CD4-positive, alpha-beta T cell (primary cell): Measurements from ENCODE around the gene CRTAC1. TPM values are rescaled to one million over a fixed set of nuclear protein-coding genes. Genes with fewer than 3 reads are reported as not detected.

Experiments
- ATAC-seq: fragments of 200-7000 bp; cut with Tn5 transposase; one replicate; pipeline ENCODE4 v1.10.0; 2022; ENCODE audit warnings: mild to moderate bottlenecking; ENCODE audit not compliant: poor library complexity
- CTCF ChIA-PET: fragments of 350-600 bp; sonication (Branson Sonifier 250); formaldehyde crosslinking; loops from one replicate; lab custom pipeline; 2021; ENCODE audit warnings: antibody characterized with exemption, inconsistent platforms; lab: Charles Lee
- POLR2A ChIA-PET: fragments of 350-600 bp; sonication (Branson Sonifier 250); formaldehyde crosslinking; loops from one replicate; lab custom pipeline; 2021; ENCODE audit warnings: antibody characterized with exemption, inconsistent platforms; lab: Charles Lee
- DNase-seq, 14 experiments: peaks; one replicate each; pipeline ENCODE4 v3.0.0-alpha.2; 2013 to 2020; ENCODE audit warnings: mixed read lengths in 2 of 14
- H3K27ac ChIP-seq, 2 donors: one replicate each; pipeline versions ENCODE4 v1.5.1 to v1.7.0; 2013; ENCODE audit warnings: low read length in 2 of 2, low read depth in 1 of 2, mild to moderate bottlenecking in 1 of 2
- H3K27me3 ChIP-seq, 2 experiments: 1 replicate in 1 of 2; 2 replicates in 1 of 2; pipeline versions ENCODE4 v1.6.1 to v1.7.0; 2013; ENCODE audit warnings: low read length in 2 of 2, control low read depth in 1 of 2, mild to moderate bottlenecking in 1 of 2, moderate library complexity in 1 of 2; ENCODE audit not compliant: insufficient read depth in 2 of 2, control insufficient read depth in 1 of 2
- H3K36me3 ChIP-seq: one replicate; pipeline ENCODE4 v1.6.1; 2013; ENCODE audit warnings: low read length, control low read depth; ENCODE audit not compliant: insufficient read depth
- H3K4me1 ChIP-seq: one replicate; pipeline ENCODE4 v1.6.1; 2013; ENCODE audit warnings: low read length, control low read depth; ENCODE audit not compliant: insufficient read depth
- H3K4me3 ChIP-seq: one replicate; pipeline ENCODE4 v1.5.1; 2013; ENCODE audit warnings: mild to moderate bottlenecking, low read length, moderate library complexity
- H3K9me3 ChIP-seq, 2 experiments: 1 replicate in 1 of 2; 2 replicates in 1 of 2; pipeline versions ENCODE4 v1.6.1 to v1.7.0; 2013; ENCODE audit warnings: low read length in 2 of 2, mild to moderate bottlenecking in 2 of 2, control low read depth in 1 of 2, moderate library complexity in 1 of 2; ENCODE audit not compliant: control insufficient read depth in 1 of 2, insufficient read depth in 1 of 2
- H3K27ac Mint-ChIP-seq: one replicate; pipeline ENCODE4 v1.8.0; 2020; ENCODE audit warnings: mixed read lengths
- H3K27me3 Mint-ChIP-seq: one replicate; pipeline ENCODE4 v1.8.0; 2021; ENCODE audit warnings: mixed read lengths
- H3K36me3 Mint-ChIP-seq: one replicate; pipeline ENCODE4 v1.8.0; 2021; ENCODE audit warnings: low read depth, mixed read lengths
- H3K4me1 Mint-ChIP-seq: one replicate; pipeline ENCODE4 v1.8.0; 2021; ENCODE audit warnings: low read depth, mixed read lengths
- H3K4me3 Mint-ChIP-seq: one replicate; pipeline ENCODE4 v1.8.0; 2020; ENCODE audit warnings: mild to moderate bottlenecking, mixed read lengths
- H3K9me3 Mint-ChIP-seq: one replicate; pipeline ENCODE4 v1.8.0; 2020; ENCODE audit warnings: mixed read lengths
- CTCF ChIP-seq: fragments of 200-600 bp; IDR thresholded peaks from one replicate; pipeline ENCODE4 v1.8.0; 2022; ENCODE audit warnings: antibody characterized with exemption, mild to moderate bottlenecking
- intact Hi-C, 2 experiments: fragments of 100-400 bp; cut with DNase I in 1 of 2; cut with micrococcal nuclease in 1 of 2; formaldehyde crosslinking; loops; one replicate each; pipeline versions ENCODE4 v1.15.1 to v1.9.0; 2023 to 2025; cut with DNase I, micrococcal nuclease
- total RNA-seq, 174 experiments: library from RNA in 2 of 174; stranded (reverse) in 2 of 174; gene quantifications; one replicate each; pipeline ENCODE4 v1.2.3 and lab custom pipeline; 2021 to 2026

The CRTAC1 gene
- total RNA-seq, 2 experiments from 2014 or later: not detected

GRCh38 chr10:97923057-97923456 lies 107.4 kb downstream of the CRTAC1 start:
- Histone ChIP-seq H3K4me1 (no peaks in the 10 kb centered on the region), H3K27ac (no peak overlapping the region), H3K36me3 (no peaks in the 10 kb centered on the region), H3K4me3 (no peak overlapping the region), H3K9me3 (no peaks in the 10 kb centered on the region), H3K27me3 (peaks cover 6 to 13% of the 10 kb centered on the region in 2 experiments)
- DNase-seq (no peak), ATAC-seq (no peak)
- Mint-ChIP-seq H3K27ac (no peak overlapping the region), H3K4me1 (peaks cover 9% of the 10 kb centered on the region), H3K4me3 (no peak overlapping the region), H3K9me3 (no peaks in the 10 kb centered on the region), H3K27me3 (peaks cover 37% of the 10 kb centered on the region), H3K36me3 (no peaks in the 10 kb centered on the region)
- CTCF ChIA-PET: no interaction called here
- intact Hi-C loops: no loop called here
- no peak for TF ChIP-seq CTCF
- POLR2A ChIA-PET: no interaction called here

GRCh38 chr10:97922022-97922758 lies 108.2 kb downstream of the CRTAC1 start:
- H3K36me3 Mint-ChIP-seq: no peaks in the 10 kb centered on the region
- H3K4me1 Mint-ChIP-seq: peaks cover 9% of the 10 kb centered on the region
- H3K4me3 Mint-ChIP-seq: no peak overlapping the region
- no peak for TF ChIP-seq CTCF
- intact Hi-C loops: no loop called here
- Histone ChIP-seq H3K4me3 (no peak overlapping the region), H3K27me3 (peaks cover 6 to 7% of the 10 kb centered on the region in 2 experiments), H3K4me1 (no peaks in the 10 kb centered on the region), H3K36me3 (no peaks in the 10 kb centered on the region), H3K9me3 (no peaks in the 10 kb centered on the region), H3K27ac (no peak overlapping the region)
- H3K27me3 Mint-ChIP-seq: peaks cover 38% of the 10 kb centered on the region
- ATAC-seq (no peak), DNase-seq (no peak)
- ChIA-PET POLR2A (no interaction called here), CTCF (no interaction called here)
- H3K9me3 Mint-ChIP-seq: no peaks in the 10 kb centered on the region
- no peak overlapping the region for H3K27ac Mint-ChIP-seq

GRCh38 chr10:97921581-97922021 lies 108.8 kb downstream of the CRTAC1 start:
- H3K27me3 ChIP-seq: peaks cover 5 to 6% of the 10 kb centered on the region in 2 experiments
- intact Hi-C loops: no loop called here
- no peaks in the 10 kb centered on the region for H3K9me3 ChIP-seq
- Mint-ChIP-seq H3K36me3 (no peaks in the 10 kb centered on the region), H3K27me3 (peaks cover 38% of the 10 kb centered on the region), H3K4me3 (no peak overlapping the region), H3K4me1 (peaks cover 9% of the 10 kb centered on the region), H3K9me3 (no peaks in the 10 kb centered on the region), H3K27ac (no peak overlapping the region)
- CTCF ChIA-PET: no interaction called here
- H3K36me3 ChIP-seq: no peaks in the 10 kb centered on the region
- H3K4me1 ChIP-seq: no peaks in the 10 kb centered on the region
- no peak overlapping the region for H3K4me3 ChIP-seq
- POLR2A ChIA-PET: no interaction called here
- no peak for TF ChIP-seq CTCF
- ATAC-seq: no peak
- no peak overlapping the region for H3K27ac ChIP-seq
- no peak for DNase-seq
